HL-60/S4 treated with phorbol 12-myristate 13-acetate at 8.2 ng/mL for 4 days and 3 days (cell line): Measurements from ENCODE around the gene BNIPL.

Experiments
- in situ Hi-C: fragments of 300-500 bp; cut with MboI; formaldehyde crosslinking; loops from 2 replicates; pipeline ENCODE4 v1.15.0; 2022; ENCODE audit warnings: low sequenced_read_pairs

BNIPL gene

GRCh38 chr1:151056149-151056548, 19.8 kb downstream of the BNIPL start:
- in situ Hi-C loops, result no loop called here

GRCh38 chr1:151058692-151059091, 22.3 kb downstream of the BNIPL start:
- in situ Hi-C loops, result no loop called here

- in situ Hi-C loops, result no loop called here
Observed at GRCh38 chr1:151059109-151060006, 23.0 kb downstream of the BNIPL start, which contains the start of gene CDC42SE1. Gene CDC42SE1 (minus strand): TSS chr1:151059622. CDS start chr1:151055730, 3,892 bp downstream.

- in situ Hi-C loops, result no loop called here
Observed at GRCh38 chr1:151060007-151060656, 23.7 kb downstream of the BNIPL start, which contains the start of gene MLLT11. Gene MLLT11 (plus strand): TSS chr1:151060397. CDS start chr1:151067225, 6,828 bp downstream.

- in situ Hi-C loops, result no loop called here
Observed at GRCh38 chr1:151060657-151061421, 24.5 kb downstream of the BNIPL start.

GRCh38 chr1:151061704-151062103, 25.3 kb downstream of the BNIPL start:
- in situ Hi-C loops, result no loop called here

- in situ Hi-C loops, result no loop called here
Observed at GRCh38 chr1:151062741-151063371, 26.5 kb downstream of the BNIPL start.

GRCh38 chr1:151065089-151065645, 28.8 kb downstream of the BNIPL start:
- in situ Hi-C loops, result no loop called here

GRCh38 chr1:151067185-151067584, 30.8 kb downstream of the BNIPL start:
- in situ Hi-C loops, result no loop called here

- in situ Hi-C loops, result no loop called here
Observed at GRCh38 chr1:151069103-151069486, 32.7 kb downstream of the BNIPL start.

- in situ Hi-C loops, result no loop called here
Observed at GRCh38 chr1:151070474-151071276, 34.3 kb downstream of the BNIPL start, which contains the start of gene GABPB2. Gene GABPB2 (plus strand): TSS chr1:151070761. CDS start chr1:151088190, 17,429 bp downstream.

- in situ Hi-C loops, result no loop called here
Observed at GRCh38 chr1:151072224-151072623, 35.8 kb downstream of the BNIPL start.

- in situ Hi-C loops, result no loop called here
Observed at GRCh38 chr1:151085953-151086559, 49.7 kb downstream of the BNIPL start.
